NCI-H1092 (cell line): Measurements from ENCODE around the gene TBC1D10B.
"Not testable (repeated sequence)": the region's sequence is repeated elsewhere in the genome, so short reads cannot be mapped to it uniquely, and the experiment has no call there.

Experiments
- DNase-seq: peaks from one replicate; lab custom pipeline; 2025; lab: John Stamatoyannopoulos, UW

TBC1D10B gene

DNA sequence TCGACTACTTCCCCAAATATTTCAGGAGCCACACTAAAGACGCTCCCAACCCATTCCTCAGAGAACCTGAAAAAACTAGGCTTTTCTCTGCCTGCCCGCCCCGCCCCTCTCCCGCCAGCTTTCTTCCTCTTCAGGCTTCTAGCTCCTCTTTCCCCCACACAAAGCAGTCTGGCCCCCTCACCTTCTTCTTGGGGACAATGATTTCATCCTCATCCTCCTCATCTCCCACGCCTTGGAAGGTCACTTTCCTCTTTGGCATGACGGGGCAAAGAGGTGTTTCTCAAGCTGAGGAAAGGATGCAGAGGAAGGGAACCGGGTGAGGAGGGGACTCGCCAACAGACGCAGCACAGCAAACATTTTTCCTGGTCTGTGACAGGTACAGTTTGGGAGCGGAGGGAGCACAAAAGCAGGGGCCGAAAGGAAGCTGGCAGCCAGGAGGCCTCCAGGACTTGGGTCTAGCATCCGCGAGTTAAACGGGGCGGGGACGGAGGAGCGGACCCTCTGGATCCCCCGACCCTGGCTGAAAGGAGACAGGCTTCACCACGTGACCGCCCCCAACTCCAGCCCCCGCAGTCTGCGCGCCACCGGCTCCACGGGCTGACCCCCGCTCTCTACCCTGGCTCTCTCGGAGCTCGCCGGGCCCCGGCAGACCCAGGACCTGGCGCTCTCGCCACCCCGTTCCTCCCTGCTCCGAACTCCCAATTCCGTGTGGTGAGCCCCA lies 15.7 kb downstream of the TBC1D10B start:
- no peak for DNase-seq

DNA sequence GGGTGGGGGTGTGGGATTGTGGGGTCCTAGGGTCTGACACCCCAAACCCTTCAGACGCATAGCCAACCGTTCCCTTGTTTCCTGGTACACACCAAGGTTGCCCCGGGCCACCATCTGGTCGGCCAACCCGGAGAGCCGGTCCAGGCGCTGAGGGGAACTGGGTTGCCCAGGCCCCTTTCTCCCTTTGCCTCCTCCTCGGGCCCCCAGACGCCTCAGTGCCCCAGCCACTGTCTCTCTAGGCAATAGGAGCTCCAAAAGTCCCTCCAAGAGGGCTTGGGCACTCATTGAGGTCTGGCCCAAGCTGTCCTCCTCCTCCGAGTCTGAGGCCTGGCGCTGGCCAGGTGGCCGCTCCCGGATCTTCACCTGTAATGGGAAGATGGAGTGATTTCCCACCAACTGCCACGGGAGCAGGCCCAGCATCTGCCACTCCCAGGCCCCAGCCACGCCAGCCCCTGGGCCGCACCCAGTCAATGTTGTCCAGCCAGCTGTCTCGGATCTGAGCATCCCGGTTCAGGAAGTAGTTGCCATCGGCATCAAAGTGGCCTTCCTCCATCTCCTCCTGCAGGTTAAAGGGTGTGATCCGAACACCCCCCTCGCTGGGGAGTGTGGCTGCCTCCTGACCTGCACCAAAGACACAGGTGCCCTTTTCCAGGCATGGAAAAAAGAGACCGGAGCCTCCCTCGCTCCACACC lies 16.7 kb downstream of the TBC1D10B start:
- DNase-seq: no peak

DNA sequence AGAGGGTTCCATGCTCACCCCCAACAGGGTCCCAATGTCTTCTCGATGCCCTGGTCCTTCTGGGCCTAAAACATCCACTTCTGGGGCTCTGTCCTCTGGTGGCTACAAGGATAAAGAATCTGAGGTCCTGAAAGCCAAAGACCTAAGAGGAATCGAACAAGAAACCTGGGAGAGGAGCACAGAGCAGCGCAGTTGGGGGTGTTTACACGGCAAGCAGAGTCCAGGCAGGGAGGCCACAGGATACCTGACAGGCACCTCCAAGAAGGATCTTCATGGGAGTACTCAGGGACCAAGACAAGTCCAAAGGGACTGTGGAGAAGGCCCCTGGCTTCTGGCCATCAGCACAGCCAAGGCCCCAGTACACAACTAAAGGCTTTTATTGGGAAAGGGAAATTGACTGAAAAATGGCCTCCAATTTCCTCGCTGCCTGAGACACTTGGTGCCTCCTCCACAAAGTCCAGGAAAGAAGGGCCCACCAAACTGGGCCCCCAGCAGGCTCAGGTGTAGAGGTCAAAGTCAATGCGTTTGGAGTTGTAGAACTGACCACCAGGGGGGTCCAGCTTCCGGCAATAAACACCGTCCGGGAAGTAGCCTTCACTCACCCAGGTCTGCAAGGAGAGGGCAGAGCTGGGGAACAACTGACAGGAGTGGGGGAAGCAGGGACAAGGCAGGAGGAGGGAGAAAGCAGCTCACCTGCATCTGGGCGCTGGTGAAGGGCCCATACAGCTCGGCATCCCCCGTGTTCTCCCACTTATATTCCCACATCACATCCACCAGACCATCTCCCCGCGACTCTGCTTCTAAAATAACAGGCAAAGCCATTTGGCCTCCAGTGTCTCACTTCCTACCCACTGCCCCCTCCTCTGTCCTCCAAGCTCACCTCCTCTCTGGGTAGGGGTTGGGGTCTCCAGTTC lies 17.5 kb downstream of the TBC1D10B start:
- DNase-seq: no peak

DNA sequence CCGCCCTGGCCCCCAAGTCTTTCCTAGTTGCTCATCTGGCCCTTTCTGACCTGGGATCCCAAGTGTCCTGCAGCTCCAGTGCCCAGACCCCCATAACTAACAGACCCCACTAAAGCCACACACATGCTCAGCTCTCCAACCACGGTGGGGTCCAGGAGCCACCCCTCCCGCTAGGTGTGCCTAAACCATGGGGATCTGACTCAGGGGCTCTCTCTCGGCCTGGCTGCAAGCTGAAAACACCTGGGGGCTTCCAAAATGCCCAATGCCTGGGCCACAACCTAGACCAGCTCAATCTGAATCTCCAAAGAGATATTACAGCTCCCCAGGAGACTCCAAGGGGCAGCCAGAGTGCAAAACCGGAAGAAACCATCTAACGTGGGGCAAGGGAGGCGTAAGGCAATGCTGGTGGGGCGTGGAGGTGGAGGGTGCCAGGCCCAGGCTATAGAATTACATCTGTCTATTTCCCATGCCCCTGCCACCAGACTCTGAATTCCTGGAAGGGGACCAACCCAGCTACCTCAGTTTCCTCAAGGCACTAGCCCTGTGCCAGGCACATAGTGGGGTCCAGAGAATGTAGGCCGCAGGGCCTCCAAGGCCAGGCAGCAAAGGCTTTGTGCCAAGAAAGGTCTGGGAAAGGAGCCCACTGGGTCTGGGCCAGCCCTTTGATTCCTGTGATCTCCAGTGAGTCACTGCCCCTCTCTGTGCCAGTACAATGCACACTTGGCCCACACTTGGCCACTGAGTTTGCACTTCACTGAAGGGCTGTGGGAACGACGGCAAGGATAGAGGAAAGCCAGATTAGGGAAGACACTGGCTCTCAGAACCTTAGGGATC lies 18.5 kb downstream of the TBC1D10B start:
- no peak for DNase-seq

DNA sequence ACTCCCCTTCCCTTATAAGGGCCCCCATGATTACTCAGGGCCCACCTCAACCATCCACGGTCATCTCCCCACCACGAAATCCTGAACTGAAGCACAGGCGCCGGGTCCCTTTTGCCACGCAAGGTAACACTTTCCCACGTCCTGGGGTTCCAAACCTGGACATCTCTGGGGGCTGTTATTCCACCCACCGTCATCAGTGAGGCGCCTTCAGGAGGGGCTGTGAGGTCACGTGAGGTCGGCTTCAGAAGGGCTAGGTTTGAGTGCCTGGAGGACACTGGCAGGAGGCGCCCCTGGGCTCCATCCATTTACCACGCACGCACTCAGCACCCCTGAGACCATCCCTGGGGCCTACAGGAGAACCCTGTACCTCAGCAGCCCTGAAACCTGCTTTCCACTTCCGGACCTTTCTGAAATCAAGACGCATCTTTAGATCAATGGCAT lies 19.3 kb downstream of the TBC1D10B start:
- no peak for DNase-seq

DNA sequence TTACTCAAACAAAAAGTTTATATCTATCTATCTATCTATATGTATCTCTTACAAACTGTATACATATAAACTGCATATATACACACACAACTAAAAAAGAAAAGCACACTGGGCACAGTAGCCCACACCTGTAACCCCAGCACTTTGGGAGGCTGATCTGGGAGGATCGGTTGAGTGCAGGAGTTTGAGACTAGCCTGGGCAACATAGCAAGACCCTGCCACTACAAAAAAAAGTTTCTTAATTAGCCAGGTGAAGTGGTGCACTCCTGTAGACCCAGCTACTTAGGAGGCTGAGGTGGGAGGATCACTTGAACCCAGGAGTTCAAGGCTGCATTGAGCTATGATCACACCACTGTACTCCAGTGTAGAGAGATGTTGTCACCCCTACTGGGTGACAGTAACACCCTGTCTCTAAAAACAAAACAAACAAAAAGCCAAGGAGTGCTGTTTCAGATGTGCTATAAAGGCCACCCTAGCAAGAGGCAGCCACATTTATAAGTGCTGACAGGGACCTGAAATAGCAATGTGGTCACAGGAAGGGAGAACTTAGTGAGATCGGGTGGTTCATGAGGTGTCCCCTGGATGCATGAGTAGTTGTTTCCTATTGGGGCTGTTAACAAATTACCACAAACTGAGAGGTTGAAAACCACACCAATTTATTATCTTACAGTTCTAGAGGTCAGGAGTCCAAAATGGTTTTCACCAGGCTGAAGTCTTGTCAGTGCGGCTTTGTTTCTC lies 20.0 kb downstream of the TBC1D10B start:
- DNase-seq: no peak

DNA sequence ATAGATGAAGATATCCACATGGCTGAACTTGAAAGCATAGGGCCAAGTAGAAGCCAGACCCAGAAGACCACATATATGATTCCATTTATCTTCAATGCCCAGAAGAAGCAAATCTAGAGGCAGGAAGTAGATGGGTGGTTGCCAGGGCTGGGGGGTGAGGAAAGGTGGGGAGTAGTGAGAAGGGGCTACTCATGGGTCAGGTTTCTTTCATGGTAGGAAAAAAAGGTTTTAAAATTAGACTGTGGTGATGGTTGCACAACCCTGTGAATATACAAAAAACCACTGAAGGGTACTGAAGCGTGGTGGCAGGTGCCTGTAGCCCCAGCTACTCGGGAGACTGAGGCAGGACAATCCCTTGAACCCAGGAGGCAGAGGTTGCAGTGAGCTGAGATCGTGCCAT lies 20.6 kb downstream of the TBC1D10B start:
- no peak for DNase-seq

DNA sequence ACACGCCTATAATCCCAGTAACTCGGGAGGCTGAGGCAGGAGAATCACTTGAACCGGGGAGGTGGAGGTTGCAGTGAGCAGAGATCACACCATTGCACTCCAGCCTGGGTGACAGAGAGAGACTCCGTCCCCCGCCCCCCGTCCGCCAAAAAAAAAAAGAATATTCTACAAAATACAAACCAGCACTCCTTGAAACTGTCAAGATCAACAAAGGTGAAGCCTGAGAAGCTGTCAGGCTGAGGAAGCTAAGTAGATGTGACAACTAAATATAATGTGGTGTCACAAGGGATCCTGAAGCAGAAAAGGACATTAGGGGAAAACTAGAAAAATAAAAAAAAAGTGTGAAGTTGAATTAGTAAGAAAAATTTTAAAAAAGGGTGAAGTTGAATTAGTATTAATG lies 21.4 kb downstream of the TBC1D10B start:
- no peak for DNase-seq

DNA sequence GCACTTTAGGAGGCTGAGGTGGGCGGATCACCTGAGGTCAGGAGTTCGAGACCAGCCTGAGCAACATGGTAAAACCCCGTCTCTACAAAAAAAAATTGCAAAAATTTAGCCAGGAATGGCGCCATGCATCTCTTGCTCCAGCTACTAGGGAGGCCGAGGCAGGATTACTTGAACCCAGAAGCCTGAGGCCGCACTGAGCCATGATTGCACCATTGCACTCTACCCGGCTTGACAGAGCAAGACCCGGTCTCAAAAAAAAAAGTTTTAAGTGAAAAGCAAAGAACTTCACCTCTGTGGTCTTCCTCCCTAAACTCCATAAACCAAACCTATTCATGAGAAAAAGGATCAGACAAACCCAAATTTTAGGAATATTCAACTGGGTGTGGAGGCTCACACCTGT lies 22.2 kb downstream of the TBC1D10B start:
- DNase-seq: no peak

DNA sequence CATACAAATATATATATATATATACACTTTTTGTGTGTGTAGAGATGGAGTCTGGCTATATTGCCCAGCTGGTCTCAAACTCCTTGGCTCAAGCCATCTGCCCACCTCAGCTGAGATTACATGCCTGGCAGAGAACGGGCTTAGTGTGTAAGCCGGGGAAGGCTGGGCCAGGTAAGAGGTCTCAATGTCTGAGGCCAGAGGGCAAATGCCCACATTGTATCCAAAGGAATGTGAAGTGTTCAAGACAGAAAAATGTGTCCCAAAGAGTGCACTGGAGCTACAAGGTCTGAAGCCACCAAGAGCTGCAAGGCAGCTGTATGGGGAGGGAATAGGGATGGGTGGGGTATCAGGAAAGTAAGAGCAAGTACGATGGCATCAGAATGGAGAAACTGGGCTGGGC lies 24.0 kb downstream of the TBC1D10B start:
- no peak for DNase-seq

DNA sequence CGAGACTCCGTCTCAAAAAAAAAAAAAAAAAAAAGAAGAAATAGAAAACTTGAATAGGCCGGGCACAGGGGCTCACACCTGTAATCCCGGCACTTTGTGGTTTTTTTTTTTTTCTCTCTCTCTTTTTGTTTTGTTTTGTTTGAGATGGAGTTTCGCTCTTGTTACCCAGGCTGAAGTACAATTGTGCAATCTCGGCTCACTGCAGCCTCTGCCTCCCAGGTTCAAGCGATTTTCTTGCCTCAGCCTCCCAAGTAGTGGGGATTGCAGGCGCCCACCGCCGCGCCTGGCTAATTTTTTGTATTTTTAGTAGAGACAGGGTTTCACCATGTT lies 26.8 kb downstream of the TBC1D10B start:
- not testable (repeated sequence) for DNase-seq

DNA sequence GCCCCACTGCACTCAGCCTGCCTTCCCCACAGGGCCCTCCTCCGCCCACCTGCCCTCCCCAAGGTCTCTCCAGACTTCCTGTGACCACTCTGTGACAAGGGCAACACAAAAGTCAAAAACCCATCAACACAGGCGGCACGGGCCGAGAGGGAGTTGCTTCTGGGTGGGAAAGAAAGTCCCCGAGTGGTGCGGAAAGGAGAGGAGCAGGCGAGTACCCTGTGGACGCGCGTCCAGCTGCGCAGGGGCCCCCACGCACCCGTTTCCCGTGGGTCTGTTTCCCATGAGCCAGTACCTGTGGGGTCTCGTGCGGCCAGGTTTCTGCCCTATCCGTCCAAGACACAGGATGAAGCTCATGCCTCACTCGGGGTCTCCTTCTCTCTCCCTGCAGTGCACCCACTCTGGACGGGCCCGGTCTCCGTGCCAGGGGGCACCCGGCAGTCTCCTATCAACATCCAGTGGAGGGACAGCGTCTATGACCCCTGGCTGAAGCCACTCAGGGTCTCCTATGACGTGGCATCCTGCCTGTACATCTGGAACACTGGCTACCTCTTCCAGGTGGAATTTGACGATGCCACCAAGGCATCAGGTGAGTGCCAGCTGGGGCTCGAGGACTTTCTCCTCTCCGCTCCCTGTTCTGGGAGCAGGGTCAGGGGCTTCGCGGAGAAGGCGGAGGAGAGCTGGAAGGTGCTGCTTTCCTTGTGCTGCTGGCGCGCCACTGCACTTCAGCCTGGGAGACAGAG lies 27.4 kb downstream of the TBC1D10B start:
- no peak for DNase-seq

DNA sequence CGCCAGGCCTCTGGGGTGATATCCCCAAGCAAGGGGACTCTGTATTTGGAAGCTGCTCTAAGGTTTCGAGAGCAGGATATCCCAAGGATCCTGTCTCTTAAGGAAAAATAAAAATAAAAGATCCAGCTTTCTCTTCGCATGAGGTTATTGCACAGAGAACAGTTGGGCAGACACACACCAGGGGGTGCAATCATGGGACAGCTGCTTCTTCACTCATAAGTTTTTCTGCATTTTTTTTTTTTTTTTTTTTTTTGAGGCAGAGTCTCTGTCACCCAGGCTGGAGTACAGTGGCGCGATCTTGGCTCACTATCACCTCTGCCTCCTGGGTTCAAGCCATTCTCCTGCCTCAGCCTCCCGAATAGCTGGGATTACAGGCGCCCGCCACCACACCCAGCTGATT lies 28.3 kb downstream of the TBC1D10B start:
- DNase-seq: not testable (repeated sequence)

DNA sequence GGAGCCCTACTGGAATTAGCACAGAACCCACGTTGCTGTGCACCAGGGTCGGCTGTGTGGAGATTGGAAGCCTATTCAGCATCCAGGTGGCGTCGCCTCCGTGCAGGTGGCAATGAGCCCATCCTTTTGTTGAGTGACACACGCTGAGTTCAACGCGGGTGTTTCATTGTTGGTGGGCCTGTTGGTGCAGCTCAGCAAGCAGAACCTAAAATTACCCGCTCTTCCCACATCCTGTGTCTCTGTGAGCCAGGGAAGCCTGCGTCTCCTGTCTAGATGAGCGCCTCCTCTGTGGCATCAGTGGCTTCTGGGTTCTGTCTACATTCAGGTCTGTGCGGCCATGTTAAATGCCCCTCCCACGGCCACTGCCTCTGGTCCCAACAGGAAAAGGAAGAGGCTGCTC lies 29.7 kb downstream of the TBC1D10B start:
- DNase-seq: no peak

DNA sequence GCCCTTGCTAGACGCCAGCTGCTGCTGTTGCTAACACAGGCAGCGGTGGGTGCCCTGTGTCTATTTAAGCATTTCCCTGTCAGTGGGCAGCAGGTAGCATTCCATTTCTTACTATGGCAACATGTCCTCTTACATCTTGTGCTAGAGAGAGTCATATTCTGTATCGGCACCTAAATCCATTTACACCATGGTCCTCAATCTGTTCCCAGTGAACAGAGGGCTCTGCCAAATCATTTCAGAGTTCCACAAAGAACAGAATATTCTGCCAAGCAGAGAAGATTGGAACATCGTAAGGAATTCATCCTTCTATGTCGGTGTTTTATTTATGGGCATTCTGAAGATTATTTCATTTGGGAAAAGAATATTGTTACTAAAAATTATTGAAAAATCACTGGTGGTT lies 31.6 kb downstream of the TBC1D10B start:
- DNase-seq: not testable (repeated sequence)

DNA sequence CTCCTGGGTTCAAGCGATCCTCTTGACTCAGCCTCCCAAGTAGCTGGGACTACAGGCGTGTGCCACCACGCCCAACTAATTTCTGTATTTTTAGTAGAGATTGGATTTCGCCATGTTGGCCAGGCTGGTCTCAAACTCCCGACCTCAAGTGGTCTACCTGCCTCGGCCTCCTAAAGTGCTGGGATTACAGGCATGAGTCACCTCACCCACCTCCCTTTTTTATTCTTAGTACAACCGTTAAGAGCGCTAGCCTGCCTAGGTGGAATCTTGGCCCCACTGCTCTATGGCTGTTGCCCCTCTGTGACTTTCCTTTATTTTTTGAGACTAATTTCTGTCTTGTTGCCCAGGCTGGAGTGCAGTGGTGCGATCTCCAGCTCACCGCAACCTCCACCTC lies 32.3 kb downstream of the TBC1D10B start:
- not testable (repeated sequence) for DNase-seq

DNA sequence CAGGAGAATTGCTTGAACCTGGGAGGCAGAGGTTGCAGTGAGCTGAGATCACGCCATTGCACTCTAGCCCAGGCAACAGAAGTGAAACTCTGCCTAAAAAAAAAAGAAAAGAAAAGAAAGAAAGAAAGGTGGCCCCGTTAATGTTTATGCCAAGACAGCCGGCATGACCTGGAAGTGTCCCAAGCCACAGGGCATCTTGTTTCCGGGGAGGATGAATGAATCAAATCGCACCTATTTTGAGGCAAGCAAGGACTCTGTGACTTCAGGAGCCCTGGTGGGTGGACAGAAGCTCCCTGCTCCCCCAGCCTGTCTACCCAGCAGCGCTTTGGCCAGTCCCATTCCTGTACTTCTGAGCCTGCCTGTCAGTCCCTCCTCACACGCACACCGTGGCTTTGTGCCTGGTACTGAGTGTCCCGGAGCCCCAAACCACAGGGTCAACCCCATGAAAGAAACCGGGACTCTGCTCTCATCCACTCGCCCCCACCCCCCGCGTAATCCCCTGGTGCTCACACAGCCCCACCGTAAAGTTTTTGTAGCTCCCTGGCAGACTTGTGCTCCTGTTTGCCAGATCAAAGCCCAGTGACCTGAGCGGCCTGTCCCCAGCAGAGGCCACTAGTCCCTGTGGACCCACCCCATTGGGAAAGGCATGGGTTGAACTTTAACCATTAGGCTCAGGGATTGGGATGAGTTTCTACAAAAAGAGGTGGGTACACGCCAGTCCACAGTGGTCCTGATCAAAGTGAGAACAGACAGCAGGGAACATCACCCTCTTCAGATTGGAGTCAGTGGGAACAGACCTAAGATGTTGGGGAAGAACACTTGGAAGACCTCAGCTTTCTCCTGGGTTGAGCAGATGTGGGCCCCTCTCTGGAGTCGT lies 34.5 kb downstream of the TBC1D10B start:
- no peak for DNase-seq

DNA sequence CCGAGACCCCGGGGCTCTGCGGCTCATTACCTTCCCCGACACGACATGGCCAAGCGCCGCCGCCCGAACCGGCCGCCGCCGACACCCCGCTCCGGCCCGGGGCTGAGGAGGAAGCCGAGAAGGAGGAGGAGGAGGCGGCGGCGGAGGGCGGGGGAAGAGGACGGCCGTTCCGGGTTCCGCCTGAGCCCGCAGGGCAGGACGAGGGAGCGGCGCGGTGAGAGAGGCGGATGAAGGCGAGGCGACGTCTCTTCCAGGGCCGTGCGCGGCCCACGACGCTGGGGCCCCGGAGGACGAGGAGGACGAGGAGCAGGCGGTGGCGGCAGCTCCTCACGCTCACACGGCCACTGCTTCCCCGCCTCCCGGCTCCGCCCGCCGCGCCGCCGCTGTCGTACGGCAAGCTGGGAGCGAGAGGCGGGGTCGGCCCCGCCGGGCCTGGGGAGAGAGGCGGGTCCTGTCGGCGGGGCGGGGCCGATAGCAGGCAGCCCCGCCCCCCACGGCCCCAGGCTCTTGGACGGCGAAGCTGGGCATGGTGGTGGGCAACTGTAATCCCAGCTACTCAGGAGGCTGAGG lies 35.2 kb downstream of the TBC1D10B start:
- DNase-seq: peak; percentile 67

DNA sequence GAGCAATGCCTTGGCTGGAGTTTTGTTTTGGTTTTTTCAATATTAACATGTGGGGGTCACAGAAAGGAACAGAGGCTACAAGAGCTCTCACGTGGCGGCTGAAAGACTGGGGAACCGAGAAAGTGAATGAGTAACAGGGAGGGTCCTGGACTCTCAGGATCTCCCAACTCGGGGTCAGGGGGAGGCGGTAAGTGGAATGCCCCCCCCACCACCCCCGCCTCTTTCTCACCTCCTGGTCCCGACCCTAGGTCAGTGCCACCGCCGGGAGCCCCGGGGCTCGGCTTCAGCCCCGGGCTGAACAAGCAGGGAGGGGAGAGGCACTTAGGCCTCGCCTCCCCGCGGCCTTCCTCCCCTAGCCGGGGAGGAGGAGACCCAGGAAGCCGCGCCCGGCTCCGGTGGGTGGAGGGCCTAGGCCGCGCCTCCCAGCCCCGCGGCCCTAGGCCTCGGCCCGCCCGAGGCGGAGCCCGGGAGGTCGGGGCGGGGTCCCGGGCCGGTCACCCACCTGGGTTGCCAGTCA lies 35.8 kb downstream of the TBC1D10B start:
- DNase-seq: peak; percentile 41
